Lung (tissue), 12 donors: ENCODE measurements around the gene LMO2. TPM values are rescaled to one million over a fixed set of nuclear protein-coding genes. Genes with fewer than 3 reads are reported as not detected.

Source experiments
- ATAC-seq: fragments of 200-7000 bp; cut with Tn5 transposase; one replicate; pipeline ENCODE4 v1.9.1; 2020; ENCODE audit warnings: moderate number of reproducible peaks; ENCODE audit not compliant: insufficient read depth, low FRiP score
- DNase-seq, 3 donors: peaks; one replicate each; pipeline ENCODE4 v3.0.0-alpha.2; 2013 to 2017
- H3K27ac ChIP-seq, 2 donors: one replicate each; pipeline ENCODE4 v1.5.1; 2013; ENCODE audit warnings: mild to moderate bottlenecking in 2 of 2, moderate library complexity in 2 of 2, control low read depth in 1 of 2, inconsistent platforms in 1 of 2, low read depth in 1 of 2, low read length in 1 of 2
- H3K27me3 ChIP-seq, 3 donors: one replicate each; pipeline ENCODE4 v1.5.1; 2013; ENCODE audit warnings: low read length in 2 of 3; ENCODE audit not compliant: control insufficient read depth in 3 of 3, insufficient read depth in 3 of 3
- H3K36me3 ChIP-seq, 4 donors: one replicate each; pipeline ENCODE4 v1.5.1; 2013; ENCODE audit warnings: low read length in 4 of 4, mild to moderate bottlenecking in 1 of 4, moderate library complexity in 1 of 4; ENCODE audit not compliant: control insufficient read depth in 4 of 4, insufficient read depth in 4 of 4
- H3K4me1 ChIP-seq, 5 donors: one replicate each; pipeline ENCODE4 v1.5.1; 2013; ENCODE audit warnings: low read length in 5 of 5, mild to moderate bottlenecking in 2 of 5, moderate library complexity in 1 of 5; ENCODE audit not compliant: control insufficient read depth in 5 of 5, insufficient read depth in 5 of 5
- H3K4me3 ChIP-seq: one replicate; pipeline ENCODE4 v1.5.1; 2013; ENCODE audit warnings: mild to moderate bottlenecking, control low read depth, moderate library complexity
- H3K9ac ChIP-seq, 2 donors: one replicate each; pipeline ENCODE4 v1.5.1; 2013; ENCODE audit warnings: low read length in 2 of 2, control low read depth in 1 of 2; ENCODE audit not compliant: insufficient read depth in 1 of 2
- H3K9me3 ChIP-seq, 4 donors: one replicate each; pipeline ENCODE4 v1.5.1; 2013; ENCODE audit warnings: low read length in 3 of 4, mild to moderate bottlenecking in 1 of 4, moderate library complexity in 1 of 4; ENCODE audit not compliant: control insufficient read depth in 4 of 4, insufficient read depth in 3 of 4
- WGBS, 2 donors: extraction: QIAGEN DNeasy Blood & Tissue Kit; methylation state at CpG; one replicate each; pipeline ENCODE4 v1.1.7; 2013; 5-methylcytosine and 5-hydroxymethylcytosine counted together
- polyA plus RNA-seq, 2 donors: library from polyadenylated mRNA; stranded (reverse); fragments of 200-250 nt; gene quantifications; one replicate each; pipeline ENCODE4 v1.2.1, GENCODE V29; 2013
- total RNA-seq, 2 donors: library from RNA; depleted of rRNA in 1 of 2; stranded (reverse); fragments of >200 nt in 1 of 2; gene quantifications; one replicate each; pipeline ENCODE4 v1.2.1, GENCODE V29; 2014 to 2021
- TF ChIP-seq, protein P1 (sequence below): IDR thresholded peaks from 2 replicates; pipeline ENCODE4 v1.5.1; 2012; ENCODE audit warnings: mild to moderate bottlenecking; ENCODE audit errors: control extremely low read depth, extremely low read depth
- donor health status: control.
- donor health status: control.
- donor health status: Bipolar disorder and iron deficiency.
- donor health status: healthy.
- donor health status: DM: yes; HTN: yes; CAD: no.

LMO2 gene
- total and polyA plus RNA-seq, 4 donors, result 26.6 to 41.3 (median 32.4) TPM

GRCh38 chr11:33859306-33859705 lies 32.6 kb downstream of the LMO2 start:
- peaks cover 0 to 1% (median 0%) of the 10 kb centered on the region in 4 donors for H3K9me3 ChIP-seq
- DNase-seq (no peak), ATAC-seq (no peak)
- H3K4me1 ChIP-seq, result peaks cover 0 to 10% (median 3%) of the 10 kb centered on the region in 5 donors
- TF ChIP-seq, protein P1, sequence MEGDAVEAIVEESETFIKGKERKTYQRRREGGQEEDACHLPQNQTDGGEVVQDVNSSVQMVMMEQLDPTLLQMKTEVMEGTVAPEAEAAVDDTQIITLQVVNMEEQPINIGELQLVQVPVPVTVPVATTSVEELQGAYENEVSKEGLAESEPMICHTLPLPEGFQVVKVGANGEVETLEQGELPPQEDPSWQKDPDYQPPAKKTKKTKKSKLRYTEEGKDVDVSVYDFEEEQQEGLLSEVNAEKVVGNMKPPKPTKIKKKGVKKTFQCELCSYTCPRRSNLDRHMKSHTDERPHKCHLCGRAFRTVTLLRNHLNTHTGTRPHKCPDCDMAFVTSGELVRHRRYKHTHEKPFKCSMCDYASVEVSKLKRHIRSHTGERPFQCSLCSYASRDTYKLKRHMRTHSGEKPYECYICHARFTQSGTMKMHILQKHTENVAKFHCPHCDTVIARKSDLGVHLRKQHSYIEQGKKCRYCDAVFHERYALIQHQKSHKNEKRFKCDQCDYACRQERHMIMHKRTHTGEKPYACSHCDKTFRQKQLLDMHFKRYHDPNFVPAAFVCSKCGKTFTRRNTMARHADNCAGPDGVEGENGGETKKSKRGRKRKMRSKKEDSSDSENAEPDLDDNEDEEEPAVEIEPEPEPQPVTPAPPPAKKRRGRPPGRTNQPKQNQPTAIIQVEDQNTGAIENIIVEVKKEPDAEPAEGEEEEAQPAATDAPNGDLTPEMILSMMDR, result no peak
- H3K9ac ChIP-seq, result no peak overlapping the region
- no peak overlapping the region for H3K27ac ChIP-seq
- no peak overlapping the region for H3K4me3 ChIP-seq
- 88 to 92% methylated on average over 16 of the region's 16 CpGs for WGBS, 2 donors
- H3K36me3 ChIP-seq, result peaks cover 0 to 4% (median 0%) of the 10 kb centered on the region in 4 donors
- H3K27me3 ChIP-seq, result peaks cover 0 to 12% (median 4%) of the 10 kb centered on the region in 3 donors

- 1 to 4% methylated on average over 10 of the region's 10 CpGs for WGBS, 2 donors
- ATAC-seq, result peak; percentile 76
Measured at GRCh38 chr11:33857933-33858371, 33.9 kb downstream of the LMO2 start.

DNA sequence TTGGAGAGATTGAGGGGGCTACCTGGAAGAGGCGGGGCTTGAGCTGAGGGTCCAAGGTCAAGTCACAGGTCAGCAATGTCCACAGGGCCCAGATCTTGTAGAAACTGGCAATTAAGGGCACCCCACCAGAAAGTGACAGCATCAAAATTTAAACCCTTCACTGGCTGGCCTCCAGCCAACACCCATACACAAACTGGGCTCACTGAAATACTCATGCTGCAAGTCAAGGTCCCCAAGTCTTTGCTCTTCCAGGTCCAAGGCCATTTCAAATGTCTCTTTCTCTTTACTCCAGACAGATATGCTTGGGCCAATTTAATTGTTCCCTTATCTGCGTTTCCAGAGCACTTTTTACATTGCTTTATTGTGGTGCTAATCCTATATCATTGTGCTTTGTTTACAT lies 36.4 kb downstream of the LMO2 start:
- Histone ChIP-seq H3K27me3 (peaks cover 0 to 4% (median 3%) of the 10 kb centered on the region in 3 donors), H3K4me1 (peaks cover 0 to 7% (median 0%) of the 10 kb centered on the region in 5 donors), H3K4me3 (no peak overlapping the region), H3K27ac (no peak overlapping the region), H3K36me3 (peaks cover 0 to 6% (median 0%) of the 10 kb centered on the region in 4 donors), H3K9ac (no peak overlapping the region), H3K9me3 (no peaks in the 10 kb centered on the region)
- 64 to 76% methylated on average over 2 of the region's 2 CpGs for WGBS, 2 donors
- TF ChIP-seq, protein P1, result no peak
- ATAC-seq (no peak), DNase-seq (no peak)

More at GRCh38 chr11:33857933-33858371, 33.9 kb downstream of the LMO2 start:
- Histone ChIP-seq H3K36me3 (peaks cover 0 to 4% (median 0%) of the 10 kb centered on the region in 4 donors), H3K4me1 (peaks cover 0 to 10% (median 3%) of the 10 kb centered on the region in 5 donors), H3K9ac (no peak overlapping the region), H3K9me3 (peaks cover 0 to 1% (median 0%) of the 10 kb centered on the region in 4 donors), H3K27me3 (peaks cover 0 to 6% (median 4%) of the 10 kb centered on the region in 3 donors), H3K4me3 (no peak overlapping the region), H3K27ac (no peak overlapping the region)
- peak; percentile 79 to 83 (median 82) for DNase-seq
- TF ChIP-seq, protein P1, result peak; percentile 82
